ENCODE data around the gene ERCC3.
"Not testable (repeated sequence)": the region's sequence is repeated elsewhere in the genome, so short reads cannot be mapped to it uniquely, and the experiment has no call there.

ERCC3 gene

GRCh38 chr2:127225186-127225960 lies 68.6 kb downstream of the ERCC3 start:
- no peak for DNase-seq

GRCh38 chr2:127224135-127224534 lies 69.8 kb downstream of the ERCC3 start:
- not testable (repeated sequence) for DNase-seq

- no peak for DNase-seq
These were observed 73.0 kb downstream of the ERCC3 start for GRCh38 chr2:127220768-127221527.

GRCh38 chr2:127220102-127220767 lies 73.7 kb downstream of the ERCC3 start, which contains the start of gene CYP27C1:
Gene CYP27C1, minus strand, starts transcription at chr2:127220299. Its CDS starts 29 bp downstream, at chr2:127220270.
- no peak for DNase-seq

- DNase-seq: no peak
These were observed 74.5 kb downstream of the ERCC3 start for GRCh38 chr2:127219171-127220070.

- DNase-seq: no peak
These were observed 75.2 kb downstream of the ERCC3 start for GRCh38 chr2:127218812-127219170.

- no peak for DNase-seq
These were observed 76.2 kb downstream of the ERCC3 start for GRCh38 chr2:127217470-127218325.

GRCh38 chr2:127216593-127216992 lies 77.4 kb downstream of the ERCC3 start:
- no peak for DNase-seq

GRCh38 chr2:127216095-127216494 lies 77.8 kb downstream of the ERCC3 start:
- DNase-seq: no peak

- not testable (repeated sequence) for DNase-seq
These were observed 79.7 kb downstream of the ERCC3 start for GRCh38 chr2:127214201-127214600.

- no peak for DNase-seq
These were observed 85.6 kb downstream of the ERCC3 start for GRCh38 chr2:127208313-127208712.
